A673 (cell line): ENCODE data around the gene STKLD1.

Source experiments
- EZH2 ChIP-seq: fragments of 200-600 bp; sonication (generic); IDR thresholded peaks from 2 replicates; pipeline ENCODE4 v1.6.1; 2017; ENCODE audit warnings: borderline replicate concordance, low read depth, mild to moderate bottlenecking, mixed read lengths, antibody characterized with exemption, low read length; ENCODE audit not compliant: poor library complexity, severe bottlenecking
- TF ChIP-seq, protein P1 (sequence below): fragments of 300-800, 200-600 bp; sonication (generic); conservative IDR thresholded peaks from 2 replicates; pipeline ENCODE4 v1.5.1; 2017; ENCODE audit warnings: low read depth, mild to moderate bottlenecking, antibody characterized with exemption, low read length, moderate library complexity, mixed read lengths

GRCh38 chr9:133389562-133389961 is 13.4 kb downstream of the STKLD1 start:
- TF ChIP-seq, protein P1, sequence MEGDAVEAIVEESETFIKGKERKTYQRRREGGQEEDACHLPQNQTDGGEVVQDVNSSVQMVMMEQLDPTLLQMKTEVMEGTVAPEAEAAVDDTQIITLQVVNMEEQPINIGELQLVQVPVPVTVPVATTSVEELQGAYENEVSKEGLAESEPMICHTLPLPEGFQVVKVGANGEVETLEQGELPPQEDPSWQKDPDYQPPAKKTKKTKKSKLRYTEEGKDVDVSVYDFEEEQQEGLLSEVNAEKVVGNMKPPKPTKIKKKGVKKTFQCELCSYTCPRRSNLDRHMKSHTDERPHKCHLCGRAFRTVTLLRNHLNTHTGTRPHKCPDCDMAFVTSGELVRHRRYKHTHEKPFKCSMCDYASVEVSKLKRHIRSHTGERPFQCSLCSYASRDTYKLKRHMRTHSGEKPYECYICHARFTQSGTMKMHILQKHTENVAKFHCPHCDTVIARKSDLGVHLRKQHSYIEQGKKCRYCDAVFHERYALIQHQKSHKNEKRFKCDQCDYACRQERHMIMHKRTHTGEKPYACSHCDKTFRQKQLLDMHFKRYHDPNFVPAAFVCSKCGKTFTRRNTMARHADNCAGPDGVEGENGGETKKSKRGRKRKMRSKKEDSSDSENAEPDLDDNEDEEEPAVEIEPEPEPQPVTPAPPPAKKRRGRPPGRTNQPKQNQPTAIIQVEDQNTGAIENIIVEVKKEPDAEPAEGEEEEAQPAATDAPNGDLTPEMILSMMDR, result no peak
- TF ChIP-seq EZH2, result no peak
